ENCODE results near the gene TRH.

TRH gene

GRCh38 chr3:129937717-129938116, 36.8 kb upstream of the TRH start:
- Mint-ChIP-seq H3K4me1 (peaks cover 24% of the 10 kb centered on the region), H3K36me3 (ENCODE audit: low read depth) (no peaks in the 10 kb centered on the region), H3K27me3 (ENCODE audit: low read depth, poor library complexity) (peaks cover 22% of the 10 kb centered on the region), H3K27ac (peak overlapping the region; percentile 17), H3K4me3 (no peak overlapping the region), H3K9me3 (no peaks in the 10 kb centered on the region)
- DNase-seq: peak; percentile 21
- no peak for TF ChIP-seq CTCF (IDR thresholded peaks at IDR 0.05)

GRCh38 chr3:129938140-129938930, 36.2 kb upstream of the TRH start:
- Mint-ChIP-seq H3K36me3 (ENCODE audit: low read depth) (no peaks in the 10 kb centered on the region), H3K27ac (peak overlapping the region; percentile 17), H3K27me3 (ENCODE audit: low read depth, poor library complexity) (peaks cover 23% of the 10 kb centered on the region), H3K4me3 (no peak overlapping the region), H3K9me3 (no peaks in the 10 kb centered on the region), H3K4me1 (peaks cover 24% of the 10 kb centered on the region)
- DNase-seq: no peak
- no peak for TF ChIP-seq CTCF (IDR thresholded peaks at IDR 0.05)

- Mint-ChIP-seq H3K27me3 (ENCODE audit: low read depth, poor library complexity) (peaks cover 26% of the 10 kb centered on the region), H3K9me3 (peaks cover 13% of the 10 kb centered on the region), H3K27ac (no peak overlapping the region), H3K4me3 (no peak overlapping the region), H3K4me1 (peaks cover 24% of the 10 kb centered on the region), H3K36me3 (ENCODE audit: low read depth) (peaks cover 8% of the 10 kb centered on the region)
- DNase-seq: no peak
- no peak for TF ChIP-seq CTCF (IDR thresholded peaks at IDR 0.05)
Observed at GRCh38 chr3:129940086-129940485, 34.4 kb upstream of the TRH start.

- Mint-ChIP-seq H3K9me3 (peaks cover 23% of the 10 kb centered on the region), H3K27me3 (ENCODE audit: low read depth, poor library complexity) (peaks cover 41% of the 10 kb centered on the region), H3K4me1 (peaks cover 14% of the 10 kb centered on the region), H3K36me3 (ENCODE audit: low read depth) (peaks cover 13% of the 10 kb centered on the region), H3K27ac (no peak overlapping the region), H3K4me3 (no peak overlapping the region)
- peak; percentile 81 for DNase-seq
- peak; percentile 79 for TF ChIP-seq CTCF (IDR thresholded peaks at IDR 0.05)
Observed at GRCh38 chr3:129942296-129942695, 32.2 kb upstream of the TRH start.

GRCh38 chr3:129943020-129943419, 31.5 kb upstream of the TRH start:
- TF ChIP-seq CTCF (IDR thresholded peaks at IDR 0.05): no peak
- Mint-ChIP-seq H3K27ac (no peak overlapping the region), H3K4me1 (peaks cover 12% of the 10 kb centered on the region), H3K4me3 (no peak overlapping the region), H3K27me3 (ENCODE audit: low read depth, poor library complexity) (peaks cover 41% of the 10 kb centered on the region), H3K36me3 (ENCODE audit: low read depth) (peaks cover 13% of the 10 kb centered on the region), H3K9me3 (peaks cover 23% of the 10 kb centered on the region)
- DNase-seq: no peak

- Mint-ChIP-seq H3K27ac (no peak overlapping the region), H3K4me3 (no peak overlapping the region), H3K36me3 (ENCODE audit: low read depth) (peaks cover 13% of the 10 kb centered on the region), H3K27me3 (ENCODE audit: low read depth, poor library complexity) (peaks cover 46% of the 10 kb centered on the region), H3K9me3 (peaks cover 23% of the 10 kb centered on the region), H3K4me1 (peaks cover 11% of the 10 kb centered on the region)
- no peak for DNase-seq
- TF ChIP-seq CTCF (IDR thresholded peaks at IDR 0.05): no peak
Observed at GRCh38 chr3:129944709-129945108, 29.8 kb upstream of the TRH start.
